CD14-positive monocyte (primary cell): ENCODE data around the gene BRIP1. TPM values are rescaled to one million over a fixed set of nuclear protein-coding genes. Genes with fewer than 3 reads are reported as not detected.

ENCODE experiments used
- DNase-seq, 3 donors: peaks; one replicate each; pipeline ENCODE4 v3.0.0-alpha.2; 2011 to 2022
- H2AFZ ChIP-seq: 2 replicates; pipeline ENCODE4 v1.6.0; 2012; ENCODE audit warnings: mild to moderate bottlenecking, low read depth, low read length, inconsistent platforms; ENCODE audit not compliant: insufficient read depth, poor library complexity, severe bottlenecking
- H3K27ac ChIP-seq, 2 donors: 1 replicate in 1 of 2; 2 replicates in 1 of 2; pipeline ENCODE4 v1.5.1; 2012 to 2013; ENCODE audit warnings: low read length in 2 of 2, control low read depth in 1 of 2, inconsistent platforms in 1 of 2, low read depth in 1 of 2, mild to moderate bottlenecking in 1 of 2
- H3K27me3 ChIP-seq, 2 donors: one replicate each; pipeline versions ENCODE4 v1.6.0 to v1.6.1; 2011 to 2013; ENCODE audit warnings: low read length in 2 of 2; ENCODE audit not compliant: control insufficient read depth in 2 of 2, insufficient read depth in 2 of 2
- H3K36me3 ChIP-seq, 2 donors: replicated peaks in 1 of 2; 1 replicate in 1 of 2; 2 replicates in 1 of 2; pipeline versions ENCODE4 v1.5.1 to v1.6.1; 2012 to 2013; ENCODE audit warnings: low read length in 2 of 2, control low read depth in 1 of 2, inconsistent platforms in 1 of 2, mild to moderate bottlenecking in 1 of 2; ENCODE audit not compliant: insufficient read depth in 2 of 2, control insufficient read depth in 1 of 2
- H3K4me1 ChIP-seq, 2 donors: 1 replicate in 1 of 2; 2 replicates in 1 of 2; pipeline versions ENCODE4 v1.5.1 to v1.6.1; 2012 to 2013; ENCODE audit warnings: low read length in 2 of 2, control low read depth in 1 of 2, inconsistent platforms in 1 of 2, mild to moderate bottlenecking in 1 of 2, moderate library complexity in 1 of 2; ENCODE audit not compliant: insufficient read depth in 2 of 2, control insufficient read depth in 1 of 2
- H3K4me2 ChIP-seq: replicated peaks from 2 replicates; pipeline ENCODE3; 2012; ENCODE audit warnings: low read length, moderate library complexity, mild to moderate bottlenecking; ENCODE audit not compliant: poor library complexity, severe bottlenecking; ENCODE audit errors: extremely low read depth
- H3K4me3 ChIP-seq, 3 experiments: fragments of 200-600 bp in 1 of 3; sonication (generic) in 1 of 3; replicated peaks in 1 of 3; 1 replicate in 2 of 3; 2 replicates in 1 of 3; pipeline ENCODE4 v1.5.1; 2011 to 2013; ENCODE audit warnings: low read length in 3 of 3, mild to moderate bottlenecking in 3 of 3, control low read depth in 2 of 3, low read depth in 2 of 3, inconsistent platforms in 1 of 3, moderate library complexity in 1 of 3
- H3K79me2 ChIP-seq: 2 replicates; pipeline ENCODE4 v1.6.0; 2012; ENCODE audit warnings: mild to moderate bottlenecking, control low read depth, inconsistent platforms, low read length, moderate library complexity; ENCODE audit not compliant: insufficient read depth
- H3K9ac ChIP-seq: 2 replicates; pipeline ENCODE4 v1.6.0; 2017; ENCODE audit warnings: low read length, mild to moderate bottlenecking; ENCODE audit not compliant: insufficient read depth, poor library complexity, severe bottlenecking
- H3K9me3 ChIP-seq, 2 donors: replicated peaks in 1 of 2; 1 replicate in 1 of 2; 2 replicates in 1 of 2; pipeline versions ENCODE4 v1.5.1 to v1.6.1; 2012 to 2013; ENCODE audit warnings: low read length in 2 of 2, control low read depth in 1 of 2; ENCODE audit not compliant: control insufficient read depth in 1 of 2, insufficient read depth in 1 of 2
- H4K20me1 ChIP-seq: 2 replicates; pipeline ENCODE4 v1.6.0; 2012; ENCODE audit warnings: mild to moderate bottlenecking, low read length, control low read depth, moderate library complexity; ENCODE audit not compliant: insufficient read depth
- H3K27ac Mint-ChIP-seq, 7 donors: one replicate each; pipeline ENCODE4 v1.8.0; 2020; ENCODE audit warnings: mild to moderate bottlenecking in 7 of 7, mixed read lengths in 7 of 7, moderate library complexity in 6 of 7, inconsistent platforms in 2 of 7
- H3K27me3 Mint-ChIP-seq, 3 donors: one replicate each; pipeline ENCODE4 v1.8.0; 2021 to 2022; ENCODE audit warnings: low read depth in 3 of 3, mild to moderate bottlenecking in 3 of 3, mixed read lengths in 3 of 3, moderate library complexity in 3 of 3, inconsistent platforms in 1 of 3
- H3K36me3 Mint-ChIP-seq, 2 donors: one replicate each; pipeline ENCODE4 v1.8.0; 2020; ENCODE audit warnings: mixed read lengths in 2 of 2, inconsistent platforms in 1 of 2, mild to moderate bottlenecking in 1 of 2
- H3K4me1 Mint-ChIP-seq: one replicate; pipeline ENCODE4 v1.8.0; 2020; ENCODE audit warnings: mild to moderate bottlenecking, mixed read lengths
- H3K4me3 Mint-ChIP-seq, 2 donors: one replicate each; pipeline ENCODE4 v1.8.0; 2020; ENCODE audit warnings: mild to moderate bottlenecking in 2 of 2, mixed read lengths in 2 of 2, moderate library complexity in 1 of 2
- H3K9me3 Mint-ChIP-seq, 7 donors: one replicate each; pipeline ENCODE4 v1.8.0; 2020 to 2022; ENCODE audit warnings: mixed read lengths in 7 of 7, mild to moderate bottlenecking in 6 of 7, moderate library complexity in 6 of 7, inconsistent platforms in 2 of 7
- WGBS: methylation state at CpG from one replicate; pipeline ENCODE4 v1.1.5; 2013; ENCODE audit warnings: missing lambda C conversion rate; ENCODE audit not compliant: insufficient coverage; 5-methylcytosine and 5-hydroxymethylcytosine counted together
- intact Hi-C, 2 donors: fragments of 100-400 bp; cut with micrococcal nuclease; formaldehyde crosslinking; loops; one replicate each; pipeline versions ENCODE4 v1.15.0 to v1.15.1; 2023
- polyA plus RNA-seq, 3 donors: library from polyadenylated mRNA; depleted of rRNA in 1 of 3; unstranded in 2 of 3; stranded (reverse) in 1 of 3; fragments of 300-500 nt in 2 of 3; fragments of >200 nt in 1 of 3; fragmentation: Illumina TruSeq in 2 of 3; gene quantifications; 1 replicate in 2 of 3; 2 replicates in 1 of 3; pipeline ENCODE4 v1.2.3, GENCODE V29; 2012 to 2021
- TF ChIP-seq, protein P1 (sequence below): fragments of 200-600 bp; IDR thresholded peaks from one replicate; pipeline ENCODE4 v1.8.0; 2022; ENCODE audit warnings: antibody characterized with exemption, mild to moderate bottlenecking

Gene BRIP1
- polyA plus RNA-seq, 3 donors: 0.11 to 0.12 TPM; not detected in 1

DNA sequence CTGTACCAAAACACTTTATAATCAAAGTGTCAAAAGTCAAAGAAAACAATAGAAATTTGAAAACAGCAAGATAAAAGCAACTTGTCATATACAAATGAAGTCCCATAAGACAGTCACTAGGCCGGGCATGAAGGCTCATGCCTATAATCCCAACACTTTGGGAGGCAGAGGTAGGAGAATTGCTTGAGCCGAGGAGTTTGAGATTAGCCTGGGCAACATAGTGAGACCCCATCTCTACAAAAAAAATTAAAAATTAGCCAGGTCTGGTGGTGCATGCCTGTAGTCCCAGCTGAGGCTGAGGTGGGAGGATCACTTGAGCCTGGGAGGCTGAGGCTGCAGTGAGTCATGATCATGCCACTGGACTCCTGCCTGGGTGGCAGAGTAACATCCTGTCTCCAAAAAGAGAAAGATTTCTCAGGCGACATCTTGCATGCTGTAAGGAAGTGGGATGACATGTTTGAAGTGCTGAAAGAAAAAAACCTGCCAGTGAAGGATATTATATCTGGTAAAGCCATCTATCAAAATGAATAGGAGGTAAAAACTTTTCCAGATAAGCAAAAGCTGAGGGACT, 173.6 kb downstream of the BRIP1 start:
- no peak overlapping the region for H2AFZ ChIP-seq
- Mint-ChIP-seq H3K4me1 (no peaks in the 10 kb centered on the region), H3K9me3 (peaks cover 0 to 3% (median 0%) of the 10 kb centered on the region in 7 donors), H3K4me3 (no peak overlapping the region), H3K36me3 (peaks cover 25 to 54% of the 10 kb centered on the region in 2 donors), H3K27ac (peak overlapping the region in 1 of 7 donors; percentile 36), H3K27me3 (no peaks in the 10 kb centered on the region)
- H3K9ac ChIP-seq: no peak overlapping the region
- TF ChIP-seq, protein P1, sequence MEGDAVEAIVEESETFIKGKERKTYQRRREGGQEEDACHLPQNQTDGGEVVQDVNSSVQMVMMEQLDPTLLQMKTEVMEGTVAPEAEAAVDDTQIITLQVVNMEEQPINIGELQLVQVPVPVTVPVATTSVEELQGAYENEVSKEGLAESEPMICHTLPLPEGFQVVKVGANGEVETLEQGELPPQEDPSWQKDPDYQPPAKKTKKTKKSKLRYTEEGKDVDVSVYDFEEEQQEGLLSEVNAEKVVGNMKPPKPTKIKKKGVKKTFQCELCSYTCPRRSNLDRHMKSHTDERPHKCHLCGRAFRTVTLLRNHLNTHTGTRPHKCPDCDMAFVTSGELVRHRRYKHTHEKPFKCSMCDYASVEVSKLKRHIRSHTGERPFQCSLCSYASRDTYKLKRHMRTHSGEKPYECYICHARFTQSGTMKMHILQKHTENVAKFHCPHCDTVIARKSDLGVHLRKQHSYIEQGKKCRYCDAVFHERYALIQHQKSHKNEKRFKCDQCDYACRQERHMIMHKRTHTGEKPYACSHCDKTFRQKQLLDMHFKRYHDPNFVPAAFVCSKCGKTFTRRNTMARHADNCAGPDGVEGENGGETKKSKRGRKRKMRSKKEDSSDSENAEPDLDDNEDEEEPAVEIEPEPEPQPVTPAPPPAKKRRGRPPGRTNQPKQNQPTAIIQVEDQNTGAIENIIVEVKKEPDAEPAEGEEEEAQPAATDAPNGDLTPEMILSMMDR: no peak
- H3K27ac ChIP-seq: no peak overlapping the region
- H3K79me2 ChIP-seq: no peaks in the 10 kb centered on the region
- no peak overlapping the region for H3K4me3 ChIP-seq
- intact Hi-C loops: no loop called here
- no peak overlapping the region for H3K4me2 ChIP-seq
- DNase-seq: no peak
- H3K4me1 ChIP-seq: no peaks in the 10 kb centered on the region
- no peaks in the 10 kb centered on the region for H4K20me1 ChIP-seq
- no peaks in the 10 kb centered on the region for H3K27me3 ChIP-seq
- no peaks in the 10 kb centered on the region for H3K9me3 ChIP-seq
- WGBS: no CpG with 5 or more reads among the region's 3 CpGs
- peaks cover 0 to 30% of the 10 kb centered on the region in 2 donors for H3K36me3 ChIP-seq

DNA sequence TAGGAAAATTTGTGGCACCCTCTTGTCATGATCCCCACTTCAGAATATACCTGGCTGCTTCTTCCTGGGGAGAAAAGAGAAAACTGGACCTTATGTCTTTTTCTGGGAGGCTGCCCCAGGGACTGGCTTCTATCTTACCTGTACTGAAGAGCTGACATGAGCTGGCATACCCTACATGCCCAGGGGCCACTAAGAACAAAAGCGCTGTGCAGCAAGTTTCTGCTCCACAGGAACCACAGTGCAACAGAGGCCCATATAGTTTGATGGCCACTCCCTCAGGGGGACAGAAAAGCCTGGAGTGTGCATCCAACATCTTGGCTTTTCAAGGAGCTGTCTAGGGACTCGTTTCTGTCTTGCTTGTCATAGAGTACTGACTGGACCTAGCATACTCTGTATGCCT, 175.6 kb downstream of the BRIP1 start:
- no peaks in the 10 kb centered on the region for H3K27me3 ChIP-seq
- intact Hi-C loops: no loop called here
- H3K4me2 ChIP-seq: no peak overlapping the region
- no peak overlapping the region for H3K27ac ChIP-seq
- no peak overlapping the region for H3K27ac Mint-ChIP-seq
- no peaks in the 10 kb centered on the region for H3K79me2 ChIP-seq
- H4K20me1 ChIP-seq: no peaks in the 10 kb centered on the region
- peaks cover 0 to 5% (median 0%) of the 10 kb centered on the region in 7 donors for H3K9me3 Mint-ChIP-seq
- H3K27me3 Mint-ChIP-seq: no peaks in the 10 kb centered on the region
- no peak overlapping the region for H2AFZ ChIP-seq
- H3K9ac ChIP-seq: no peak overlapping the region
- H3K4me1 ChIP-seq: no peaks in the 10 kb centered on the region
- H3K4me3 ChIP-seq: no peak overlapping the region
- H3K9me3 ChIP-seq: no peaks in the 10 kb centered on the region
- H3K36me3 Mint-ChIP-seq: peaks cover 32 to 55% of the 10 kb centered on the region in 2 donors
- no peak overlapping the region for H3K4me3 Mint-ChIP-seq
- no peak for DNase-seq
- peaks cover 0 to 35% of the 10 kb centered on the region in 2 donors for H3K36me3 ChIP-seq
- TF ChIP-seq, protein P1: no peak
- no peaks in the 10 kb centered on the region for H3K4me1 Mint-ChIP-seq
- WGBS: 94% methylated on average over 2 of the region's 2 CpGs
